K562 (cell line): ENCODE measurements around the gene CCDC73. TPM values are rescaled to one million over a fixed set of nuclear protein-coding genes. Genes with fewer than 3 reads are reported as not detected.

Source experiments
- ATAC-seq: fragments of 200-7000 bp; cut with Tn5 transposase; 3 replicates; pipeline ENCODE4 v1.9.1; 2020; ENCODE audit warnings: moderate library complexity
- BruUV-seq: library from RNA; stranded (reverse); fragments of 400-500 nt; replicated peaks from 2 replicates; lab custom pipeline; 2021; lab: Mats Ljungman, UMichigan
- CTCF ChIA-PET: fragments of 300-600 bp; formaldehyde crosslinking; extraction: SDS; loops from one replicate; lab custom pipeline; 2021; ENCODE audit warnings: low intra/inter-chr PET ratio; lab: Yijun Ruan, JAX
- POLR2A ChIA-PET: fragments of 300-600, 350-650 bp; sonication (Branson Sonifier 250); formaldehyde crosslinking; extraction: SDS; loops from one replicate; lab custom pipeline; 2021; ENCODE audit warnings: antibody characterized with exemption, inconsistent platforms; lab: Yijun Ruan, JAX
- DNase-seq, 4 experiments: peaks; one replicate each; pipeline versions ENCODE4 v3.0.0 to v3.0.0-alpha.2; 2011 to 2018; ENCODE audit warnings: low spot score in 3 of 4, mixed read lengths in 3 of 4; ENCODE audit errors: extremely low read depth in 1 of 4
- FAIRE-seq: peaks from 2 replicates; lab custom pipeline; 2011; peaks lifted over from hg19 to GRCh38; lab: Jason Lieb, UNC
- H2AFZ ChIP-seq: 2 replicates; pipeline ENCODE4 v1.6.0; 2011; ENCODE audit warnings: low read depth, low read length, control low read depth, inconsistent platforms
- H3K27ac ChIP-seq: fragments of 200-600 bp; 3 replicates; pipeline ENCODE4 v1.8.0; 2011; ENCODE audit warnings: low read depth, mild to moderate bottlenecking, control low read depth, inconsistent platforms, low read length, moderate library complexity, mixed read lengths; ENCODE audit errors: extremely low read depth
- H3K27me3 ChIP-seq, 2 experiments: fragments of 300-600 bp in 1 of 2; 2 replicates in 1 of 2; 3 replicates in 1 of 2; pipeline versions ENCODE4 v1.6.0 to v1.8.0; 2011; ENCODE audit warnings: inconsistent platforms in 2 of 2, low read length in 2 of 2, mild to moderate bottlenecking in 1 of 2, mixed read lengths in 1 of 2, moderate library complexity in 1 of 2; ENCODE audit not compliant: control insufficient read depth in 2 of 2, insufficient read depth in 2 of 2
- H3K36me3 ChIP-seq: fragments of 300-600 bp; 3 replicates; pipeline ENCODE4 v1.8.0; 2011; ENCODE audit warnings: mild to moderate bottlenecking, low read length, inconsistent platforms; ENCODE audit not compliant: control insufficient read depth, insufficient read depth
- H3K4me1 ChIP-seq, 2 experiments: fragments of 200-600 bp in 1 of 2; replicated peaks in 1 of 2; 2 replicates in 1 of 2; 3 replicates in 1 of 2; pipeline versions ENCODE4 v1.5.1 to v1.8.0; 2011; ENCODE audit warnings: inconsistent platforms in 2 of 2, low read length in 2 of 2, mild to moderate bottlenecking in 1 of 2, mixed read lengths in 1 of 2, moderate library complexity in 1 of 2; ENCODE audit not compliant: control insufficient read depth in 2 of 2, insufficient read depth in 2 of 2
- H3K4me2 ChIP-seq: 2 replicates; pipeline ENCODE4 v1.6.1; 2011; ENCODE audit warnings: low read length, control low read depth, inconsistent platforms, mixed read lengths; ENCODE audit not compliant: insufficient read depth
- H3K4me3 ChIP-seq: fragments of 200-600 bp; sonication (generic), shearing (Covaris generic); 2 replicates; pipeline ENCODE4 v1.5.1; 2016; ENCODE audit warnings: control low read depth, inconsistent platforms
- H3K79me2 ChIP-seq: fragments of 200-600 bp; 3 replicates; pipeline ENCODE4 v1.8.0; 2011; ENCODE audit warnings: low read length, inconsistent platforms; ENCODE audit not compliant: control insufficient read depth, insufficient read depth
- H3K9ac ChIP-seq, 2 experiments: 2 replicates each; pipeline versions ENCODE4 v1.6.0 to v1.6.1; 2011; ENCODE audit warnings: low read depth in 2 of 2, low read length in 2 of 2, control low read depth in 1 of 2, inconsistent platforms in 1 of 2, mild to moderate bottlenecking in 1 of 2, mixed read lengths in 1 of 2; ENCODE audit not compliant: insufficient read depth in 1 of 2
- H3K9me1 ChIP-seq: one replicate; pipeline ENCODE4 v1.6.0; 2011; ENCODE audit warnings: inconsistent platforms, mild to moderate bottlenecking, low read length, moderate library complexity; ENCODE audit not compliant: control insufficient read depth, insufficient read depth
- H3K9me3 ChIP-seq: replicated peaks from 2 replicates; pipeline ENCODE4 v1.5.1; 2011; ENCODE audit warnings: low read depth, low read length, inconsistent platforms; ENCODE audit not compliant: control insufficient read depth, insufficient read depth
- H4K20me1 ChIP-seq: replicated peaks from 2 replicates; pipeline ENCODE4 v1.6.1; 2011; ENCODE audit warnings: low read length, inconsistent platforms, mixed read lengths; ENCODE audit not compliant: control insufficient read depth, insufficient read depth
- CBX3 ChIP-seq, 2 experiments: IDR thresholded peaks; 1 replicate in 1 of 2; 2 replicates in 1 of 2; pipeline ENCODE4 v1.6.1; 2012; ENCODE audit warnings: inconsistent platforms in 2 of 2, low read length in 2 of 2, borderline replicate concordance in 1 of 2, control low read depth in 1 of 2
- STAT5B ChIP-seq: fragments of 250-450 bp; sonication (Bioruptor Pico); IDR thresholded peaks from 2 replicates; pipeline ENCODE4 v1.8.0; 2021; ENCODE audit warnings: mild to moderate bottlenecking, inconsistent platforms
- ZNF551 ChIP-seq: fragments of 250-450 bp; sonication (Bioruptor Pico); IDR thresholded peaks from 2 replicates; pipeline ENCODE4 v1.5.0; 2021; ENCODE audit warnings: mild to moderate bottlenecking, moderate library complexity
- ZNF561 ChIP-seq: fragments of 450-650 bp; formaldehyde crosslinking; conservative IDR thresholded peaks from 2 replicates; pipeline ENCODE4 v1.4.0; 2020; ENCODE audit warnings: mild to moderate bottlenecking, moderate library complexity
- WGBS: fragments of 100-300 bp; shearing (Covaris generic); methylation state at CpG from one replicate; pipeline ENCODE4 v1.1.6; 2016; ENCODE audit warnings: low coverage, mixed read lengths; ENCODE audit not compliant: insufficient coverage; ENCODE audit errors: missing lambda C conversion rate; 5-methylcytosine and 5-hydroxymethylcytosine counted together
- in situ Hi-C: fragments of 300-500 bp; cut with MboI; formaldehyde crosslinking; loops from 4 replicates; pipeline ENCODE4 v1.15.0; 2018; ENCODE audit warnings: inconsistent platforms, mixed read lengths
- intact Hi-C: fragments of 100-400 bp; cut with micrococcal nuclease; formaldehyde crosslinking; loops from 2 replicates; pipeline ENCODE4 v1.14.2; 2022
- polyA plus RNA-seq, 8 experiments: library from polyadenylated mRNA; depleted of rRNA in 4 of 8; stranded (reverse) in 5 of 8; unstranded in 3 of 8; fragments of >200 nt; fragmentation: Nextera tagmentation in 2 of 8; fragmentation: Illumina TruSeq in 1 of 8; extraction: Ambion mirVana in 2 of 8; extraction: Trizol in 1 of 8; gene quantifications; 2 replicates each; pipeline versions ENCODE4 v1.2.1 to v1.2.3, GENCODE V29; 2011 to 2014; ENCODE audit warnings: inconsistent platforms in 1 of 8, missing spikeins in 1 of 8
- total RNA-seq, 7 experiments: library from RNA; depleted of rRNA in 6 of 7; stranded (reverse); fragments of >200 nt in 6 of 7; fragmentation: Illumina TruSeq in 2 of 7; extraction: Trizol in 2 of 7; gene quantifications; 2 replicates each; pipeline versions ENCODE4 v1.2.1 to v1.2.3, GENCODE V29; 2011 to 2021; ENCODE audit warnings: low replicate concordance in 1 of 7
- TF ChIP-seq, protein P1 (sequence below): fragments of 450-650 bp; IDR thresholded peaks from 2 replicates; pipeline ENCODE4 v1.6.1; 2016; ENCODE audit warnings: borderline replicate concordance

The CCDC73 gene
- total and polyA plus RNA-seq, 9 of the 15 experiments (the other 6 are each of a cell fraction or from before 2014, with no cell fraction given): 0.20 to 0.21 TPM; not detected in 7

DNA sequence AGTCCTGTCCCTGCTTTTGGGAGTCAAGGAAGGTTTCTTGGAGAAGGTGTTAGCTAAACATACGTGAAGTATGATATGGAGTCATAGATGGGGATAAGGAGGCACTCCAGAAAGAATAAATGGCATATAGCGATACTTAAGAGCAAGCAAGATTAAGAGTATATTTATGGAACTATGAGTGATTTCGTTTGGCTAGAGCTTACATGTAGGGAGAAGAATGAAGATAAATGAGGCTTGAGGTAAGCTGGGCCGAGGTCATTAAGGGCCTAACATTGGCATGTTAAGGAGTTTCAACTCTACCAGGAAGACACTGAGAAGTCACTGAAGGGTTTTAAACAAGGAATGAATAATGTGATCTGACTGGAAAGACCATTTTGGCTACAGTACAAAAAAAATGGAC lies 177.6 kb downstream of the CCDC73 start:
- Histone ChIP-seq H3K9me3 (no peaks in the 10 kb centered on the region), H3K4me1 (no peaks in the 10 kb centered on the region), H3K36me3 (no peaks in the 10 kb centered on the region), H3K27ac (no peak overlapping the region), H3K27me3 (no peaks in the 10 kb centered on the region), H3K79me2 (no peaks in the 10 kb centered on the region), H3K4me2 (no peak overlapping the region), H2AFZ (no peak overlapping the region), H3K9me1 (no peaks in the 10 kb centered on the region), H3K4me3 (no peak overlapping the region), H3K9ac (no peak overlapping the region)
- WGBS: 13% methylated on average over 4 of the region's 4 CpGs
- no peak for DNase-seq
- FAIRE-seq: no peak
- POLR2A ChIA-PET: no interaction called here
- no peak for ATAC-seq
- intact Hi-C loops: no loop called here
- CTCF ChIA-PET: no interaction called here
- in situ Hi-C loops: no loop called here
- BruUV-seq: no TSS peak
- TF ChIP-seq CBX3 (IDR thresholded peaks at IDR 0.05; ENCODE audit: borderline replicate concordance in 1 of 2, low read length in 2 of 2) (no peak), ZNF551 (no peak), ZNF561 (CRISPR knock-in tag) (no peak), STAT5B (CRISPR knock-in tag) (no peak)
- TF ChIP-seq, protein P1, sequence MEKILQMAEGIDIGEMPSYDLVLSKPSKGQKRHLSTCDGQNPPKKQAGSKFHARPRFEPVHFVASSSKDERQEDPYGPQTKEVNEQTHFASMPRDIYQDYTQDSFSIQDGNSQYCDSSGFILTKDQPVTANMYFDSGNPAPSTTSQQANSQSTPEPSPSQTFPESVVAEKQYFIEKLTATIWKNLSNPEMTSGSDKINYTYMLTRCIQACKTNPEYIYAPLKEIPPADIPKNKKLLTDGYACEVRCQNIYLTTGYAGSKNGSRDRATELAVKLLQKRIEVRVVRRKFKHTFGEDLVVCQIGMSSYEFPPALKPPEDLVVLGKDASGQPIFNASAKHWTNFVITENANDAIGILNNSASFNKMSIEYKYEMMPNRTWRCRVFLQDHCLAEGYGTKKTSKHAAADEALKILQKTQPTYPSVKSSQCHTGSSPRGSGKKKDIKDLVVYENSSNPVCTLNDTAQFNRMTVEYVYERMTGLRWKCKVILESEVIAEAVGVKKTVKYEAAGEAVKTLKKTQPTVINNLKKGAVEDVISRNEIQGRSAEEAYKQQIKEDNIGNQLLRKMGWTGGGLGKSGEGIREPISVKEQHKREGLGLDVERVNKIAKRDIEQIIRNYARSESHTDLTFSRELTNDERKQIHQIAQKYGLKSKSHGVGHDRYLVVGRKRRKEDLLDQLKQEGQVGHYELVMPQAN: no peak
- TF ChIP-seq, all 486 proteins: peak for 0
- H4K20me1 ChIP-seq: no peaks in the 10 kb centered on the region
